ENCODE measurements around the gene KLHL6.
"Not testable (repeated sequence)": the region's sequence is repeated elsewhere in the genome, so short reads cannot be mapped to it uniquely, and the experiment has no call there.

The KLHL6 gene

DNA sequence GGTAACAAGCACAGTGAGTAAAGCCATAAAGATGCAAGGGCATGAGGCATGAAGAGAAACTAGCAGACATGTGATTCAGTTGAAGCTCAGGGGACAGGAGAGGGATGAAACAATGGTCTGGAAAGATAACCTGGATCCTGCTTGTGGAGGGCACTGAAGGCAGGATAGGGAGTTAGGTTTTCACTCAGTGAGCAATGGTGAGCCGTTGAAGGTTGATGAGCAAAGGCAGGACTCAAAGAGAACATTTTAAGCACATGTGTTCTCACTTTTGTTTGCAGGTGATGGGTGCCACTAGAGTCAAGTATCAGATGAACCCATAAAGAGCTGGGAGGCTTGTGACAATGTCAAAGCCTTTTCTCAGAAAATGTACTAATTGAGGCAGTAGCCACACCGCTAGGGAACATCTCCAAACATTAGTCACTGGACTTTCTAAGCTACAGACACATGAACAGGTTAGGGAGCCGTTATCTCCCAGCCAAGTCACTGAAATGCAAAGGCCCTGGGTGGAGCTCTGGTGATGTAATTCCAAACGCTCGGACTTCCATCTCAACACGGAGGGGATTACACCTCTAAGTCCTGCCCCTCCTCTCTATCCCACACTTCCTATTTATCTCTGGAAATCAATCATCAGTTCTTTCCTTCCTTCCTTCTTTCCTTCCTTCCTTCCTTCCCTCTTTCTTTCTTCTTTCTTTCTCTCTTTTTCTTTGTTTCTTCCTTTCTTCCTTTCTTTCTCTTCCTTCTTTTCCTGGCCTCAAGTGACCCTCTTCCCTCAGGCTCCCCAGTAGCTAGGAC, 22.7 kb downstream of the KLHL6 start:
- no peak for DNase-seq (ENCODE audit: low read depth)

DNA sequence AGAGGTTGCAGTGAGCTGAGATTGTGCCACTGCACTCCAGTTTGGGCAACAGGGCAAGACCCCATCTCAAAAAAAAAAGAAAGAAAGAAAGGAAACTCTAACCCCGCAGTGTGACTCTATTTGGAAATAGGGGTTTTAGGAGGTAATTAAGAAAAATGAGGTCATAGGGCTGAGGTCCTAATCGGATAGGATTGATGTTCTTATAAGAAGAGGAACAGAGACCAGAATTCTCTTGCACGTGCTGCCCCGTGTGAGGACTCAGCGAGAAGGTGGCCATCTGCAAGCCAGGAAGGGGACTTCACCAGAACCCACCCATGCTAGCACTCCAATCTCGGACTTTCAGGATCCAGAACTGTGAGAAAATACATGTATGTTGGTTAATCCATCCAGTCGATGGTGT, 25.8 kb downstream of the KLHL6 start:
- no peak for DNase-seq (ENCODE audit: low read depth)

- no peak for DNase-seq (ENCODE audit: low read depth)
These were observed 26.3 kb downstream of the KLHL6 start for GRCh38 chr3:183529185-183529584.

DNA sequence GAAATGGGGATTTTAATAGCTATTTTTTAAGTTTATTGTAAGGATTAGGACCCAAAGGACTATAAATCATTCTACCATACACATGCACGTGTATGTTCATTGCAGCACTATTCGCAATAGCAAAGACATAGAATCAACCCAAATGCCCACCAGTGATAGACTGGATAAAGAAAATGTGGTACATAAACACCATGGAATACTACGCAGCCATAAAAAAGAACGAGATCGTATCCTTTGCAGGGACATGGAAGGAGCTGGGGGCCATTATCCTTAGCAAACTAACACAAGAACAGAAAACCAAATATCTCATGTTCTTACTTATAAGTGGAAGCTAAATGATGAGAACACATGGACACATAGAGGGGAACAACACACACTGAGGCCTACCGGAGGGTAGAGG, 26.7 kb downstream of the KLHL6 start:
- DNase-seq (ENCODE audit: low read depth) = not testable (repeated sequence)

GRCh38 chr3:183527428-183528379, 27.8 kb downstream of the KLHL6 start:
- DNase-seq (ENCODE audit: low read depth) = no peak

DNA sequence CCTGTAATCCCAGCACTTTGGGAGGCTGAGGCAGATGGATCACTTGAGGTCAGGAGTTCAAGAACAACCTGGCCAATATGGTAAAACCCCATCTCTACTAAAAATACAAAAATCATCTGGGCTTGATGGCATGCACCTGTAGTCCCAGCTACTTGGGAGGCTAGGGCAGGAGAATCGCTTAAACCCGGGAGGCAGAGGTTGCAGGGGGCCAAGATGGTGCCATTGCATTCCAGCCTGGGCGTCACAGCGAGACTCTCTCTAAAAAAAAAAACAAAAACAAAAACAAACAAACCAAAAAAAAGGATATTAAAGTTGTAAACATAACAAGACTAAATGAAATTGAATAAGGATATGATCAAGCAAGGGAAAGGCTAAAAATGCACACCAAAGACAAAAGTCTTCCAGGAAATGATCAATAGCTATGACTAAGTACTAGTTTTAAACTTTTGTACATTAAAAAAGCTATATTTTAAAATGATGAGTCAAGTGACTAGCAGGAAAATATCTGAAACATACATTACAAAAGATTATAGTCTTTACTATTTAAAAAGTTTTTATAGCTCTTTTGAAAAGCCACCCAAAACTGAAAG, 28.6 kb downstream of the KLHL6 start:
- DNase-seq (ENCODE audit: low read depth) = no peak

DNA sequence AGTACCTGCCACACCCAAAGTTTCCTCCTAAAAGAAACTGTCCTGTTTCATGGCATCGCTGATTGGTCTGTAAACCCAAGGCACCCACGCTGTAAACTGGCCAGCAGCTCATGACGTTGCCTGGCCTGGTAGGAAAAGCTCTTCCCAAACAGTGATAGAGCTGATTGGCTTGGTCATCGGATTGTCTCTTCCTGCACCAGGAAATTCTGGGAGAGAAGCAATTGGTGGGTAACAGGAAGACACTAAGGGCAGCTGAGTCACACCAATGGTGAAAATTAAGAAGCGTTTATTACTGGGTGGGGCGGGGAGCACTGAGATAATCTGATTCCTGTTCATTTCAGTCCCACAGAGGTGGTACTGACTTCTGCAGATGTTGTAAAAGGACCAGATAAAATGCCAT, 31.0 kb downstream of the KLHL6 start:
- DNase-seq (ENCODE audit: low read depth) = no peak

DNA sequence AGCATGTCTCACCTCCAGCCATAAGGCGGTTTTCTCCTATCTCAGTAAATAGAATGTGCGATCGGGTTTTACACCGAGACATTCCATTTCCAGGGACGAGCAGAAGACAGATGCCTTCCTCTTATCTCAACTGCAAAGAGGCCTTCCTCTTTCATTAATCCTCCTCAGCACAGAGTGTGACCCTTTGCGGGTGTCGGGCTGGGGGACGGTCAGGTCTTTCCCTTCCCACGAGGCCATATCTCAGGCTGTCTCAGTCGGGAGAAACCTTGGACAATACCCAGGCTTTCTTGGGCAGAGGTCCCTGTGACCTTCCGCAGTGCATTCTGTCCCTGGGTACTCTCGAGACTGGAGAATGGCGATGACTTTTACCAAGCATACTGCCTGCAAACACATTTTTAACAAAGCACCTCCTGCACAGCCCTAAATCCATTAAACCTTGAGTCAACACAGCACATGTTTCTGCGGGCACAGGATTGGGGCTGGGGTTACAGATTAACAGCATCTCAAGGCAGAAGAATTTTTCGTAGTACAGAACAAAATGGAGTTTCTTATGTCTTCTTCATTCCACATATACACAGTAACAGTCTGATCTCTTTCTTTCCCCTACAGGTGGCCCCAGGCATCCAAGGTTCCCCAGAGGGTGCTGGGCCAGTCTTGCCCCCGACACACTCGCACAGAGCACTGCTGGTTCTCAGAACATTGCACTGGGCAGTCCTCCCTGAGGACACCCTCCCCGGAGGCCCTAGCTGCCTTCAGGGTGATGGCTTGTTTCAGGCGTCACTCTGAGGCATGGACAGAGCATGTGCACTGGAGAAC, 34.6 kb downstream of the KLHL6 start:
- DNase-seq (ENCODE audit: low read depth) = not testable (repeated sequence)

DNA sequence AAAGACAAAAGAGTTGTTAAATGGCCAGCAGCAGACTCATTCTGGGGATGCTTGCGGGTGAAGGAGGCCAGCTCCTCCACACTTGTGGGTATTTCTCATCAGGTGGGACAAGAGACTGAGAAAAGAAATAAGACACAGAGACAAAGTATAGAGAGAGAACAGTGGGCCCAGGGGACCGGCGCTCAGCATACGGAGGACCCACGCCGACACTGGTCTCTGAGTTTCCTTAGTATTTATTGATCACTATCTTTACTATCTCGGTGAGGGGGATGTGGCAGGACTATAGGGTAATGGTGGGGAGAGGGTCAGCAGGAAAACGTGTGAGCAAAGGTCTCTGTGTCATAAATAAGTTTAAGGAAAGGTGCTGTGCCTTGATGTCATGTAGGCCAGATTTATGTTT, 35.2 kb downstream of the KLHL6 start:
- not testable (repeated sequence) for DNase-seq (ENCODE audit: low read depth)

DNA sequence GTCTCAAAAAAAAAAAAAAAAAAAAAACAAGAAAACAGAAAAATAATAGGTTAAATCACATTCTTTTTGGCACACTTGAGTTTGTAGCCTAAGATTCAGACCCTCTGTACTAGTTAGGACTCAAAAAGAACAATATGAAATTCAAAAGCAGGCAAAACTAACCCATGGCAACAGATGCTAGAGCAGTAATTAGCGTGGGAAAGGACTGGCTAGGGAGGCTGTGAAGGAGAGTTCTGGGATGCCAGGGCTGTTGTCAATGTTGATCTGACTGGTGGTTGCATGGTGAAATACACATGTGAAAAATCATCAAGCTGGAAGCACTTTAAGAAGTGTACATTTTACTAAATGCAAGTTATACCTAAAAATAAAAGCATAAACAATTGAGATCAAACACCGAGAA, 35.6 kb downstream of the KLHL6 start:
- DNase-seq (ENCODE audit: low read depth) = no peak

- DNase-seq (ENCODE audit: low read depth) = no peak
These were observed 36.8 kb downstream of the KLHL6 start for GRCh38 chr3:183518491-183519251.

DNA sequence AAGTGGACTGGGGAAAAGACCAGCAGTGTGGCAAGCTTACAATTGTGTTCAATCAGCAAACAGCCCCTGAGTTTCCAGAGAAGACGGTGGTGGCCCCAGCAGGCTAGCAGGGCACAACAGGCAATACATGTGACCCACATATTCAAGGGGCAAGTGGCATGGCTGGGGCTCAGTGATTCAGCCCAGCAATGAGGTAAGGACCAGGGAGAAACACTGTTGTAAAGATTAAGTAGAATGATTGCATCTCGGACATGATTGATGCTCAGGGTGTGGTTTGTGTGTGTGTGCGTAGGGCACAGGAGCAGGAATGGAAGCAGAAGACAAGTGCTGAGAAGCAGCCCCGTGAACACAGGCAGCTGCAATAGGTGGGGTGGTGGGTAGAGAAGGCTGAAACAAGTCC, 37.9 kb downstream of the KLHL6 start:
- DNase-seq (ENCODE audit: low read depth) = no peak

DNA sequence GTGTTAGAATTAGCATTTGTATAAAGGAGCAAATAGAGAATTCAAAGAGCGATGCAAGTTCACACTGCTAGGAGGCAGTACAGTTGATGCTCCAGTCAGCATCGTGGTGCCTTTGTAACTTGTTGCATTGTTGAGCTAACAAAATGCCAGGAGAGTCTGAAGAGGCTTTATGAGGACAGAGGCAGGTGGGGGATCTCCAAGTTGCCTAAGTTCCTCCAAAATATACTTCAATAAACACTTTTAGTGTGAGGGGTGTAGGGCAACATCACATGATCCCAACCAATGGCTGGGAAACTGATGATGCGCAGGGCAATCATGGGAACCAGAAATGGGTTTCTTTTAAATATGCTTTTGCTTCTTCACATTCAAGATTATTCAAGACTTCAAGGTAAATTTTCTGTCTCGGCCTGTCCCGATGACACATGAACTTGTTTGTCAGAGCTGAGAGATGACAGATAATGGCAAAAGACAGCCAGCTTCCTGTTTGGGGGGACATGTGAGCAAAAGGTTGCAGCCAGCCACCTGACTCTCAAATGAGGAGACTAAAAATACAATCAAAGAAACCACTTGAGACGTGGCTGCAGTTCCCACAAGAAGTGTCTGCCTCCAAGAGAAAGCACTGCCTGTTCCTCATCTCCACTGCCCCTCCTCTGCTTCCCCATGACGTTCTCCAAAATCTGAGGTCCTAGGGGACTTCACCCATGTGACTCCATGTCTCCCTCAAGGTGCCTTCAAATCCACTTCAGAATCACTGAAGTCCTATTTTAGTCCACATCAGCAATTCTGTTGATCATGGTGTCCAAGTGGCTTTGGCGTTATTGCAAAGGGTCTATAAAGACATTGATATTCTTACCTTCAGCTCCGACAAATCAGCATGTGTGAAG, 39.3 kb downstream of the KLHL6 start:
- DNase-seq (ENCODE audit: low read depth) = peak; percentile 69

DNA sequence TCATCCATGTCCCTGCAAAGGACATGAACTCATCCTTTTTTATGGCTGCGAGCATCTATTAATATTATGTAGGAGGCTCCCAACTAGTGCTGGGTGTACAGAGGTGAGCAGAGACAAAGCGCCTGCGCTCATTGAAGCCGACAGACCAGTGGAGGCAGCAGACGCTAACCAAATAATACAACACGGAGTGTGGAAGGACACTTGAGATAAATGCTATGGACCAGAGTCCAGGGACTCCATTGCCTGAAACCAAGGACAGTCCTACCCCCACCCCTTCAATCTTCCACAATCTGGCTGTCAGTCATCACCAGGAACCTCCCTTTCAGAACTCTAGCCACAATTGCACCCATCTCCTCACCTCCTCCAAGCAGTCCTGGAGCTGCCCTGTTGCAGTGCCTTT, 41.5 kb downstream of the KLHL6 start:
- no peak for DNase-seq (ENCODE audit: low read depth)

GRCh38 chr3:183513046-183513706, 42.3 kb downstream of the KLHL6 start:
- peak; percentile 66 for DNase-seq (ENCODE audit: low read depth)

GRCh38 chr3:183511286-183512131, 44.0 kb downstream of the KLHL6 start:
- DNase-seq (ENCODE audit: low read depth) = not testable (repeated sequence)

DNA sequence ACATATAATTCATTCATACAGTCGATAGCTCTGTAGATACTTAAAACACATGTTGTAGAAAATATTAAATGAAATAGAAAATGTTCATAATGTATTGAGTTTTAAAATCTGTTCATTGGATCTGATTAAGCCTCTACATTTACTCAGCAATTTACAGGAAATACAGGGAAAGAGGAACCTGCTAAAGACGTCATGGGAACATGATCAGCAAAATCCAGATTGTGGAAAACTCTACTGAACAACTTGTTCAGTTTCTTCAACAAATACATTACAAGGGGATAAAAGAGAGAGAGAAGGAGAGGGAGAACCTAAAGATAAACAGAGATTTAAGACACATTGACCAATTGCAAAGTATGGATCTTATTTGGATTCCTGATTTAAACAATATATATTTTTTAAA, 46.7 kb downstream of the KLHL6 start:
- DNase-seq (ENCODE audit: low read depth) = no peak

DNA sequence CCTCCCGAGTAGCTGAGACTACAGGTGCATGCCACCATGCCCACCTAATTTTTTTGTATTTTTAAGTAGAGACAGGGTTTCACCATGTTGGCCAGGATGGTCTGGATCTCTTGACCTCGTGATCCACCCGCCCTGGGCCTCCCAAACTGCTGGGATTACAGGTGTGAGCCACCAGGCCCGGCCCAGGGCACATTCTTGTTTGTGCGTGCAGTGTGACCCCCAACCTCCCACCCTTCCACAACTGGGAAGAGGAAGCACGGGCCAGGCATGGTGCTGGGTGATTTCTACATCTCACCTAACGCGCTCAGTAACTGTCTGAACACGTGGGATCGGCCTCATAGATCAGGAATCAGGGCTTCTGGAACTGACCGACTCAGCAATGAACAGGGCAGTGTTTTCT, 48.0 kb downstream of the KLHL6 start:
- DNase-seq (ENCODE audit: low read depth) = no peak
